GM19372 (cell line): Measurements from ENCODE around the gene ADPRH.
"Not testable (repeated sequence)": the region's sequence is repeated elsewhere in the genome, so short reads cannot be mapped to it uniquely, and the experiment has no call there.

ENCODE experiments used
- ATAC-seq: cut with Tn5 transposase; IDR thresholded peaks from one replicate; pipeline ENCODE4 v1.9.1; 2021; ENCODE audit warnings: mild to moderate bottlenecking, low read depth, moderate library complexity; ENCODE audit not compliant: unreplicated experiment

The ADPRH gene

DNA sequence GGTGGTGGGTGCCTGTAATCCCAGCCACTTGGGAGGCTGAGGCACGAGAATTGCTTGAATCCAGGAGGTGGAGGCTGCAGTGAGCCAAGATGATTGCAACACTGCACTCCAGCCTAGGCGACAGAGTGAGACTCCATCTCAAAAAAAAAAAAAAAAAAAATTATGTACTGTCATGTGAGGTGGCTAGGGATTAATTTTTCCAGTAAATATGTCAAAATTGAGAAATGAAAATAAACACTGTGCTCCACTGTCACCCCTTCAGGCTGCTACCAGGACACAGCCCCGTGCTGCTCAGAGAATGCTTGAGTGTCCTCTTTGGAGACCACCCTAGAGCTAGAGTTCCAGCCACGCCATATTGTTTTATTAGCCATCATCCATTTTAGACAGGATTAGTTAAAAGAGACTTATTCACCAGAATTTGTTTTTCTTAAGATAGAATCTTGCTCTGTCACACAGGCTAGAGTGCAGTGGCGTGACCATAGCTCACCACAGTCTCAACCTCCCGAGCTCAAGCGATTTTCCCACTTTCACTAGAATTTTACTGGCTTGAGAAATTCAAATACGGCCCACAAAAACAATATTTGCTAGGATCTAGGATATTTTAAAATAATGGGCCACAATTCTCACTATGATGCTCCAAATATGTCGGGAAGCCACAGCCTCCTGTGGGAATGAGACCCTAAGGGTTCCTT is 20.5 kb upstream of the ADPRH start:
- no peak for ATAC-seq

DNA sequence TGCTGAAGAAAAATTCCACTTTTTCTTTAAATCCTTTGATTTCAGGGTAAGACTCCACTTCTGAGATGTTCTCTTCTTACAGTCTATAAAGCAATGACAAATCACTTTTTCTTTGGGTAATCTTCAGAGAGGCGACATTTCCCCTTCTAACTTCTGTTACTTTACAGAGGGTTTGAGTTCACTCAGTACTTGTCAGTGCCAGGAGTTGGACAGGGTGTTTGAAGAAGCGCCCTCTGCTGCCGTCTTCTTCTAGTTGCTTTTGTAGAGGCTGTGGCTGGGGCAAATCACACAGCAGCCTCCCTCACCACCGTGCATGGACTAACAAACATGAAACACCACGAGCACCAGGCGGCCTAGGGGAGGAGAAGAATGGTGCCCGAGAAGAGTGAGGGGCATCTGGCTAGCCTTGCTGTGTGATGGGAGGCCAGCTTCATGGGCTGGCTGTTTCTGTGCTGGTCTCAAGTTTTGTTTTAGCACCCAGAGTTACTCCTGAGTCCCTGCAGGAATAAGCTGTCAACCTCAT is 19.8 kb upstream of the ADPRH start, which contains the start of gene CD80:
TSS of gene CD80 (minus strand) at position 174 of the 523 bp plus-strand sequence. CDS start 1,886 bp downstream, outside the sequence.
- peak; percentile 47 for ATAC-seq

DNA sequence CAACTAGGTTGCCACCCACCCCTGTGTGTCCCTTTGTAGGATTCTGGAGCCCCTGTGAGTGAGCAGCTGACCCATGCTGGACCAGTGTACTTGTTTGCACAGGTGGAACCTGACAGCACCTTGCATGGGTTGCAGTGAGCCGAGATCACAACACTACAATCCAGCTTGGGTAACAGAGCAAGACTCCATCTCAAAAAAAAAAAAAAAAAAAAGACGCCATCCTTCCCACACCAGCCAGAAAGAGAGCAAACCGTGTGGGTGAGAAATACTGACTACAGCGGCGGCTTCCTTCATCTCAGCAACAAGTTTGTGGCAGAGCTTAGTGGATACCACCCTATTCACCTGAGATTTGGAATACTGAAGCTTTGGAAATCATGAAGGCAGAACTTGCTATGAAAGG is 19.1 kb upstream of the ADPRH start:
- ATAC-seq = no peak

DNA sequence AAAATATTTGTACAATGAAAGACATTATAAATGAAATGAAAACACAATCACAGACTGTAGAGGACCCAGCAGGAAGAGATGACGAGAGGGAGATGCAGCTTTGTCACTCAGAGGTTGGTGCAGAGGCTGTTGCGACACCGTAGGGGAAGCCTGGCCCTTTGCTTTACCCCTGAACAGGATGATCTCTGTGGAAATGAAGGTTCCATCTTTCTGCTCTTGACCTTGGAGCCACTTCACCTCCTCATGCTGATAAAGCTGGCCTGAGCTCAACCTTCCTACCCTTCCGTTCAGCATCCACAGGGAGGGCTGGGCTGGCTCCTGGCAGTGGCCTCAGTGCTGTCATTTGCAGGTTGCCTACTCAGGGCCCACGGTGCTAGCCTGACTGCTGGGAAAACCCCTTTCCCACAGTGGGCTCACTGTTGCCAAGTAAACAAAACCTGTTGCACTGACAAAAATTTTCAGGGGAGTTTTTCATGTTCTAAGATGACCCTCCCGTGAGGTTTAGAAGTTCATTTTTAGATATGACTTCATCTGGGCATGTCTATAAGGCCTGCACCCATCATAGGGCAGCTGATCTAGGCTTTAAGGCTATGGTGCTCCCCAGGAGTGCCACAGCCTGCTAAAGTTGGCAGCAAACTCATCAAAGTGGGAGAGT is 16.9 kb upstream of the ADPRH start:
- ATAC-seq = peak; percentile 67

DNA sequence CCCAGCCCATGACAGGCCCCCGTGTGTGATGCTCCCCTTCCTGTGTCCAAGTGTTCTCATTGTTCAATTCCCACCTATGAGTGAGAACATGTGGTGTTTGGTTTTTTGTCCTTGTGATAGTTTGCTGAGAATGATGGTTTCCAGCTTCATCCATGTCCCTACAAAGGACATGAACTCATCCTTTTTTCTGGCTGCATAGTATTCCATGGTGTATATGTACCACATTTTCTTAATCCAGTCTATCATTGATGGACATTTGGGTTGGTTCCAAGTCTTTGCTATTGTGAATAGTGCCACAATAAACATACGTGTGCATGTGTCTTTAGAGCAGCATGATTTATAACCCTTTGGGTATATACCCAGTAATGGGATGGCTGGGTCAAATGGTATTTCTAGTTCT is 16.0 kb upstream of the ADPRH start:
- ATAC-seq = not testable (repeated sequence)

DNA sequence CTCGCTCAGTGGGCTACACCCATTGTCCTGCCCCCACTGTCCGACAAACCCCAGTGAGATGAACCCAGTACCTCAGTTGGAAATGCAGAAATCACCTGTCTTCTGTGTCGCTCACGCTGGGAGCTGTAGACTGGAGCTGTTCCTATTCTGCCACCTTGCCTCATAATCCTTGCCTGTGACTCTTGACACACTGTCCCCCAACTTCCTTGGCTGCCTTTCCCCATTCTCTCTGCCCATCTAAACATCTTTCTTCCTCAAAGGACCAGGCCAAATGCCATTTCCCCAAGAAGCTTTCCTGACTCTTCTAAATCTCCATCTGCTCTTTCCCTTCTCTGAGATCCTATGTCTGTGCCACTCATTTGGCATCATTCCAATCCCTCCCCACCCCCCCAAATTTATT is 10.1 kb upstream of the ADPRH start:
- ATAC-seq = no peak

DNA sequence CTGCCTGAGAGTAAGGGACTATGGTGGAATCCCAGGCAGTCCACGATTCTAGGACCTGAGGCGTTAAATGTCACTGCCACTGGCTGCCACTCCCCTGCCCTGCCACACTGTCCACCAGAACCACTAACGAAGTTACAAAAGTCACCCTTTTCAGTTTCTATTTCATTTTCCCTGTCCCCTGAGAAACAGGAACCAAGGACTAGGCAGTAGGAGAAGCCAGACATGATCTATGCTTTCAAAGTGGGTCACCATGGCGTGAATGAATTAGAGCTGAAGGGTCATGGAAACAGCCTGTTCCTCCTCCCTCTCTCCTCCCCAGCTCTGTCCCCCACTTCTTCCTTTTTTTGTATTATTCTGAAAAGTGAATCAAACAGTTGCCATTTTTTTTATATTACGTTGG is 9.1 kb upstream of the ADPRH start:
- ATAC-seq = no peak

DNA sequence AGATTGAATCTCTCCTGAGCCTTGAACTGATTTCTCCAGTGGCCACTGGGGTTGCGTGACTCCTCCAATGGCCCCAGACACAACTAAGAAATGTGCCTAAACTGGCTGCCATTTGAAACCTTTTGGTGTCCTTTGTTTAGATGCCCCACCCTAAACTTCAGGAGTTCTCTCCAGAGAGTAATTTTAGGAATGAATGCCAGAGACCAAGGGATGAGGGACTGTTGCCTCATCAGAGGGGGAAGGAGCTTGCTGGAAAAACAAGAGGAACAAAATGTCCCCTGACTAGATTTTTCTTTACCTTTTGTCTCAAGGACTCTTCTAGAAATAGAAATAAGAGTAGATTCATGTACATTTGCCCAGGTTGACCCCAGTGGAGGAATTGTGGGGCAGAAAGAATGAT is 8.1 kb upstream of the ADPRH start:
- no peak for ATAC-seq

DNA sequence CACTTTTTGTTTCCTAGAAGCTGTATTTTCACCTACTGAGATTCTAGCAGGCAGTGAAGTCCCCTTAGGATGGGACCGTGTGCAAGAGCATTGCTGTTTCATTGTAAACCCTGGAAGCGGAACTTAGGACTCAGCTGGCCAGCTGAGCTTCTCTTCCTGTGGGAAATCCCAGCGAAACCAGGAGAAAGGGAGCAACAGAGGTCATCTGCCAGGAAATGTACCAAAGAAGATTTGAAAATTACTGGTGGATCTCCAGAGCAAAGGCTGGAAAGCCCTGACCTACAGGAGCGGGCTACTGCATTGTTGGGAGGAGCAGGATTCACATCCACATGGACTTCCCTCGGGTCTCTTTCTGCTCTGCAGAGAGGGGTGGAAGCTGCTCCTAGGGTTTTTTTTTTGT is 7.6 kb upstream of the ADPRH start:
- no peak for ATAC-seq

DNA sequence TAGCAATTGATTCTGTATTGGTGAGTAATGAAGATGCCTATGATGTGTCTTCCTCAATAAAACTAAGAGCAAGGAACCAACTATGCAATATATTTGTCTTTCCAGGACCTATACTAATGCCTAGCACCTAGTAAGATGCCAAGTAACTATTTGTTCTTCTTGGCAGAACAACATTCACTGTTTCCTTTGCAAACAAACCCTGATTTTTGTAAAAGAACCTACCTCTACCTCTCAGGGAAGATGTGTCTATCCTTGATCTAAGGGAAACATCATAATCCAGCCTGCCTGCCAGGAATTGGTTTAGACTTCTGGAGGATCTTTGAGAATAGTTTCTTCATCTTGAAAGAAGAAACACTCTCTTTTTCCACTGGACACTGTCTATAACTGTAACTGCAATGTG is 3.8 kb upstream of the ADPRH start:
- no peak for ATAC-seq

DNA sequence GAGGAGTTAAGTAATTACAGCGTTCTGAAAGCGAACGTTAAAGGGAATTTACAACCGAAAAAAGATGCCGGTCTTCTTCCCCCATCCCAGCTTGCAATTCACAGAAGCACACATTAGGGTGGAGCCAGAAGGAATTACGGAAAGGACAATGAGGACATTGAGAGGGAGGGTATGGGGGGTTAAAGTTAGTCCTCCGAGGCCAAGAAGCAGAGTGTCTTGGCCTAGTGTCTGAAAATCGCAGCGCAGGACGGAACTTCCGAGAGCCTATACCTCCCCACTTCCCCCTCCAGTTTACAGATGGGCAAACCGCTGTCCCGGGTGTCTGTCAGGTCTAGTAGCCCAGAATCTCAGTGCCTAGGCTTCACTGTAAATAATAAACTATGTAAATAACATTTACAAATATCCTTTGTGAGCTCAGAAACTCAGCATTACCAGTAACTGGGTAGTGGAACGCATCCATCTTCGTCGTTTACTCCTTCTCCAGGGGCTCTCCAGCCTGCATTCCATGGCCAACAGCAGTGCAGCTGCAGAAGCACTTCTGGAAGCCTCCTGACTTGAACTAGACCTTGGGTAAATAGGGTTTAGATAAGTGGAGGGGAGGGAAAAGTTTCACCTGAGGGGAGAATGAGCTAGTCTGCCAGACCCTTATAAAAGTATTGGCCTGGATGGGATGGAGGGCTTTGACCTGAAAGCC is 922 bp downstream of the ADPRH start:
- ATAC-seq = peak; percentile 67

DNA sequence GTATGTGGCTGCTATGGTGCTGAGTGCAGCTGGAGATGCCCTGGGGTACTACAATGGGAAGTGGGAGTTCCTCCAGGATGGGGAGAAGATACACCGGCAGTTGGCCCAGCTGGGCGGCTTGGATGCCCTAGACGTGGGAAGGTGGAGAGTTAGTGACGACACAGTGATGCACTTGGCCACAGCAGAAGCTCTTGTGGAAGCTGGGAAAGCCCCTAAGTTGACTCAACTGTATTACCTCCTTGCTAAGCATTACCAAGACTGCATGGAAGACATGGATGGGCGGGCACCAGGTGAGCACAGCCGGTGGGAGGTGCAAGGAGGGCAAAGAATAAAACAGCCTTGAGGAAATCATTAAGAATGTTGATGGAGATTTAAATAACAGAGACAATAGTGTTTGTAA is 2.9 kb downstream of the ADPRH start:
- ATAC-seq = no peak

DNA sequence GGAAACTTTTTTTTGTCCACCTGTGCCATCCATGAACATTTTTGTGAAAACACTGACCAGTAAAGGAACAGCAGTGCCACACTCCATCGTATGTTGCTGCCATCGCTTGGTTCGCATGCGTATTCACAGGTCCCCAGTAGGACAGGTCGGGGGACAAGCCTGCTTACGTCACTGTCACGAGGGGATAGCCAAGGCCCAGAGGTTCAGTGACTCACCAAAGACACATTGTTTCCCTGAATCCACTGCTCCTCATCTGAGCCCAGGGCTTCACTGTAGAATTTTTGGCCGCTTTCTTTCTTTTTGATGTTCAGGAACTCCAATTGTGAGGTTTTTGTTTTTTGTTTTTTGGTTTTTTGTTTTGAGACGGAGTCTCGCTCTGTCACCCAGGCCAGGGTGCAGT is 5.9 kb downstream of the ADPRH start:
- no peak for ATAC-seq

DNA sequence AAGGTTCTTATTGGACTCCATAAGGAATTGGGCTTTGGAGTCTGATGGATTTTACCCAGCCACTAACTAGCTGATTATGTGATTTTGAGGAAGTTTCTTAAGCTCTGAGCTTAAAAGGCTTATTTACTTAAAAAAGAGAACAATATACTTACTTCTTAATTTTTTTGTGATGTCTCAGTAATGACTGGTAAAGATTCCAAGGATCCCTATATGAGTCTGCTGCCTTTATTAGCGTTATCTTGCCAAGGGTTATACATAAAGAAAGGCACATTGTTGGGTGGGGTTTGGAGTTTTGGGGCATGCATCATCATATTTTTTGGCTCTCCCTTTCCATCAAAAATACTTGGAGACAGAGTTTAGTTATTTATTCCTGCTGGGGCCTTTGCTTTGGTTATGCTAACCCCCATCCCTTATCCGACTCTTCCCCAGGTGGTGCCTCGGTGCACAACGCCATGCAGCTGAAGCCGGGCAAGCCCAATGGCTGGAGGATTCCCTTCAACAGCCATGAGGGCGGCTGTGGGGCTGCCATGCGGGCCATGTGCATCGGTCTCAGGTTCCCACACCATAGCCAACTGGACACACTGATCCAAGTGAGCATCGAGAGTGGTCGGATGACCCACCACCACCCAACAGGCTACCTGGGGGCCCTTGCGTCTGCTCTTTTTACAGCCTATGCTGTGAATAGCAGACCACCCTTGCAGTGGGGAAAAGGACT is 6.7 kb downstream of the ADPRH start:
- ATAC-seq = no peak

DNA sequence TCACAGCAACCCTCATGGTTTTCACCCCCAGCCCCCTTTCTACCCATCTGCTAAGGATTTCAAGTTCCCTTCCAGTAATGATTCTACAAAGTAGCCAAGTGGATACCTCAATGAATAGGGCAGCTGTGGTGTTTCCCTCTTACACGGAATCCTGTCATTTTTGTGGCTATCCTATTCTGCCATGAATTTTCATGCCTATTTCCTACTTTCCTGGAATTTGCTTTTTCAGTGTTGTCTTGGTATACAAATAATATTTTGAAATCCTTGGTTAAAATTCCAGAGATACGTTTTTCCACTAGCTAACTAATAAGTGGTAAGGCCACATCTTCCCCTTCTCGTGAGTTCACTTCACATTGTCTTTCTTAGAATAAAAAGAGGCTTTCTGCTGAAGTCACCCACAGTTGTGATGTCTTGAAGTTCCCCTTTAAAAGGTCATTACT is 7.5 kb downstream of the ADPRH start:
- ATAC-seq = no peak

DNA sequence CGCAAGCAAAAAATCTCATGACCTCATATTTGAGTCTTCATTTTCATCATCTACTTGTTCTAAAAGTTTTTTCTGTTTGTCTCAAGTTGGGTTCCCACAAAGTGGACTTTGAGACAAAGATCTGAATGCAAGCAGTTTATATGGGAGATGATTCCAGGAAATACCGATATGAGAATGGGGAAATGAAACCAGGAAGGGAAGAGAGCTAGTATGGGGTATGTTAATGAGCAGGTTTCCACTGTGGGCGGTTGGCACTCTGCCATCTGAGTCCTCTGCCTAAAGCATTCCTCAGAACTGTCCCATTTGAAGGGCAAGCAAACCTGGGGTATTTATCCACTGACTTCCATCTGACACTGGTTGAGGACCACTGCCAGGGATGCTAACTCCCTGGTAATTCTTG is 8.8 kb downstream of the ADPRH start:
- peak; percentile 58 for ATAC-seq

DNA sequence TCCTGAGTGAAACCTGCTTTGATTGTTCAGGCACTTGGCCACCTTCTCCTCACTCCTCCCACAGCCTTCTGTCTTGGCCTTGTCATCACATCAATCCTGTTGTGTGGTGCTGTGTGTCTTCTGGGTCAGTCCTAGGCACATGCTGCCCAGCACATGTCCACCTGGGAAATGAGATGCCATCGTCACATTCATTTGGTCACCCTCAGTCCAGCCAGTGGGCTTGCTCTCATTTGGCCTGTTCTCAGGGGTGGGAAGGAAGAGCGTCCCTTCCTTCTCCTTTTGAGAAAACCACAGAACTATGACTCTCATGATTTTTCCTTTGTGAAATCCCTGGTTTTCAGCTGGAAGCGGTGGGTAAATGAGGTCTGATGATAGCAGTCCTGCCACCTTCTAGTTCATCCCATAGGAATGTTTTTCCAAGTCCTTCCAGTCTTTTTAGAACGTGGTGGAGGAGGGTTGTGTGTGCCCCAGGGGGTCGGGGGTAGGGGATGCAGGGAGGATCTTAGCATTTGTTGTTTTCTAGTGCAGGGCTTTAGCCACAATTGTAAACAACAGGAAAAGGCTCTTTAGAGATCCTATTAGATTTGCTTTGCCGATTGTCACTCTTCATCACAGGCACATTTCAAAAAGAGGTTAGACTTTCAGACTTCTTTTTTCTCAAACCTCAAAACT is 9.9 kb downstream of the ADPRH start:
- no peak for ATAC-seq

DNA sequence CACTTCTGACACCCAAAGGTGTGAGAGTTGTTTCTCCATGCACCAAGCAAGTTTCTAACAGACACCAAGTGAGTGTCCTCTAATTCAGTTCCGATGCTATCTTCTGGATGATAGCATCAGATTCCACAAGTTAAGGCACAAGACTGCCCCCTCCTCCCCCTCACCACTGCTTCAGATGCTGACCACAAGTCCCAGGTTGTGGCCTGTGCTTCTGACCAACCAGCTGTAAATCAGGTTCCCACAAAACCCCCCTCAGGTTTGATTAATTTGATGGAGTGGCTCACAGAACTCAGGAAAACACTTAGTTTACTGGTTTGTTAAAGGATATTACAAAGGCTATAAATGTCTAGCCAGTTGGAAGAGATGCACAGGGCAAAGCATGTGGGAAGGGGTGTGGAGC is 11.4 kb downstream of the ADPRH start:
- no peak for ATAC-seq

DNA sequence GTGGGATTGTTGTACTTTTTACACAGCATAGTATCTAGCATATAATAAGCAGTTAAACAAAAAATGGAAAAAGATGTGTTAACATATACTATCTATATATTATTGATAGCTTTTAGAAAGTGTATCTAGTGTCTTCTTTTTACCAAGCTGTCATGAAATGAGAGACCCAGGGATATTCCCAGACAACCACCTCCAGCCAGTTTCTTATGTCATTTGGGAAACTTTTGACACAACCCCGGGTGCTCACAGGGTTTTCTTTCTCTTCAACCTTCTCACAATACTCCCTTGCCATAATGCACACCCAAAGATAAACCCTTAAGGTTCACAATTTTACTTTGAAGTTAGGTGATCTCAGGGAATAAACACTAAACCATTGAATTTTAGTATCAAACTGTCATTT is 13.6 kb downstream of the ADPRH start:
- no peak for ATAC-seq

DNA sequence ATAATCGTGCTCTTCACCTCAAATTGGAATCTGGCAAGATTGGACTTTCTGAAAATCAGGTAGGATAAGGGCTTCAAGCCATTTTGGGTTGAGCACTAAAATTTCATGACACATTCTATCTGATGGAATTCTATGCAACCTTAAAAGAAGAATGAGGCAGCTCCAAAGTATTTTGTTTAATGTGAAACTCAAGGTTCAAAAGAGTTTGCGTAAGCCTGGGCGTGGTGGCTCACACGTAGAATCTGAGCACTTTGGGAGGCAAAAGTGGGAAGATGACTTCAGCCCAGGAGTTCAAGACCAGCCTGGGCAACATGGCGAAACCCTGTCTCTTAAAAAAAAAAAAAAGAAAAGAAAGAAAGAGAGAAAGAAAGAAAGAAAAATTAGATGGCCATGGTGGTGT is 14.8 kb downstream of the ADPRH start:
- ATAC-seq = no peak
